NCI-H526 (cell line): ENCODE measurements around the gene HEPACAM.

Experiments
- DNase-seq, 2 experiments: peaks; one replicate each; lab custom pipeline; 2025; lab: John Stamatoyannopoulos, UW

Gene HEPACAM

DNA sequence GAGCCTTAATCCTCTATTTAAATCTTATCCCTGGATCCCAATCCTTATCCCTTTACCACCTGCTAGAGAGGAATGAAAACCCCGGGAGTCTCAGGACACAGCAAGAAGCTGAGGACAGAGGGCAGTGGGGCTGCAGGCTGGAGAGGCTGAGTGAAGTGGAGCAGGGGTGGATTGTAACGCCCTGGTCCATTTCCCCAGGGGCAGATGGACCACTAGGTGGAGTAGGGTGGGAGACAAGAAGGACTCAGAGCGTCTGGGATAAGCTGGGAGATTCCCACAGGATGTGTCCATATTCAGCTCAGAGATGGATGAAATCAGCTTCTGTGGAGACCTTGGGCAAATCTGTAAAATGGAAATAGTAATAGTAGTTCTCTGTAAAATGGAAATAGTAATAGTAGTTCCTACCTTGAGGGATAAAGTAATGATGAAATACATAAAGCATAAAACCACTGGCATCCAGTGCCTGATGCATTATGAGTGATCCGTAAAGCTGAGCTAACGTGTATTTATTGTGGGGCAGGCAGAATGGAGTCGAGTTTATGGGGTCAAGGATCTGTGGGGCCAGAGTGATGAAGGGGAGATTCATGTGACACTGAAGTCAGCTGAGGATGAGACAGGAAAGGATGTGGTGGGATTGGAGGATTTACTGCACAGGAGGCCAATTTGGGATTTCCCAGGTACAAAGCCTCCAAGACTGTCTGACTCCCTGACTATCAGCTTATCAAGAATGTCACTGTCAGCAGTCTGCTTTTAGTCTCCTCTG is 36.3 kb downstream of the HEPACAM start:
- DNase-seq: no peak

GRCh38 chr11:124898711-124899110 is 37.1 kb downstream of the HEPACAM start:
- no peak for DNase-seq

DNA sequence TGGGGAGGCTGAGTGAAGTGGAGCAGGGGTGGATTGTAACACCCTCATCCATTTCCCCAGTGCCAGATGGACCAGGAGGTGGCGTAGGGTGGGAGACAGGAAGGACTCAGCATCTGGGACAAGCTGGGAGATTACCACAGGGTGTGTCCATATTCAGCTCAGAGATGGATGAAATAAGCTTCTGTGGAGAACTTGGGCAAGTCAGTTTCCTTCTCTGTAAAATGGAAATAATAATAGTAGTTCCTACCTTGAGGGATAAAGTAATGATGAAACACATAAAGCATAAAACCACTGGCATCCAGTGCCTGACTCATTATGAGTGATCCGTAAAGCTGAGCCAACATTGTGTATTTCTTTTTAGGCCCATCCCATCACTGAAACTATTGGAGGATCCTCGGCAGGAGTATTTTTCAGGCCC is 37.6 kb downstream of the HEPACAM start:
- no peak for DNase-seq

DNA sequence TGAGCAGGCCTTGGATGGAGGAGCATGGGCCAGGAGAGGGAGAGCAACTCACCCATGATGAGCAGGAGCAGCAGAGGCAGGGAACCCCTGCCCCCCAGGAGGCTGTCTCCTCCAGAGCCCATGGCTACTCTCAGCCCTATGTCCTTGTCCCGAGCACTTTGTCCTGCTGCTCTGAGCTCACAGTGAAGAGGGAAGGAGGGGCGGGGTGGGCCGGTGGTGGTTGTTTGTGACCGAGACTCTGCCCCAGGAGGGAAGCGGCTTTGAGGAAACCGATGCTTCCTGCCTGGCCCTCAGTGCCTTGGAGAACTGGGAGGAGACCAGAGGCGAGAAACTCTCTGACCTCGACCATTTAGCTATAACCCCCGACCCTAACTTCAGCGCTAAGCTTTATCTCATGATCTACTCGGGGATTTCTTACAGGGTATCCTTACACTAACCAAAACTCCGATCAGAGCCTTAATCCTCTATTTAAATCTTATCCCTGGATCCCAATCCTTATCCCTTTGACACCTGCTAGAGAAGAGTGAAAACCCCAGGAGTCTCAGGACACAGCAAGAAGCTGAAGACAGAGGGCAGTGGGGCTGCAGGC is 38.1 kb downstream of the HEPACAM start, which contains the start of gene ROBO4:
TSS of gene ROBO4 (minus strand) at position 192 of the 589 bp plus-strand sequence. CDS start at position 122, 70 bp downstream.
- no peak for DNase-seq

GRCh38 chr11:124896821-124897391 is 38.9 kb downstream of the HEPACAM start:
- no peak for DNase-seq

DNA sequence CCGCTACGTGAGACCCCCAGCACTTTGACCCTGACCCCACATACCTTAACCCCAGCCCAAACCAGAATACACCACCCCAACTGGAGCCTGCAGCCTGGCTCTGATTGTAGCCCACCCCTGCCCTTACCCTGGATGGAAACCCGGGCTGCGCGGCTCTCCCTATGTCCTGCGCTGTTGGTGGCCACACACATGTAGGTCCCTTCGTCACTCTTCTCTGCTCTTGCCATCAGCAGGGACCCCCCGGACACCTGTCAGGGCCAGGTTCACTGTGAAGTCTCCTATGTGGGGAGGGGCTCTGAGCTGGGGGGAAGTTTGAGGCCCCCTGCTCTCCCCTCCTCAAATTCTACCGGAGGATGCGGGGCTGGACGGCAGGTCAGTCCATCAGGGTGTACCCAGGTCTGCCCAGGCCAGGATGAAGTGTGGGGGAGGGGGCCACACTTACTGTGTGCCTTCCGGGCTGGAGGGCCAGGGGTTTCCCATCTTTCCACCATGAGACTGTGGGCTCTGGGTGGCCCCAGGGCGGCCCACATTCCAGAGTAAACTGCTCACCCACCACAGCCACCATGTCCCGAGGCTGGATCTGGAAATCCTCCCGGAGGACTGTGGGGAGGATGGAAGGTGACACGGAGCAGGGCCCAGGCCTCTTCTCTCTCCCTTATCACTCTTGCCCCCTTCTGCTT is 39.6 kb downstream of the HEPACAM start:
- DNase-seq: no peak

DNA sequence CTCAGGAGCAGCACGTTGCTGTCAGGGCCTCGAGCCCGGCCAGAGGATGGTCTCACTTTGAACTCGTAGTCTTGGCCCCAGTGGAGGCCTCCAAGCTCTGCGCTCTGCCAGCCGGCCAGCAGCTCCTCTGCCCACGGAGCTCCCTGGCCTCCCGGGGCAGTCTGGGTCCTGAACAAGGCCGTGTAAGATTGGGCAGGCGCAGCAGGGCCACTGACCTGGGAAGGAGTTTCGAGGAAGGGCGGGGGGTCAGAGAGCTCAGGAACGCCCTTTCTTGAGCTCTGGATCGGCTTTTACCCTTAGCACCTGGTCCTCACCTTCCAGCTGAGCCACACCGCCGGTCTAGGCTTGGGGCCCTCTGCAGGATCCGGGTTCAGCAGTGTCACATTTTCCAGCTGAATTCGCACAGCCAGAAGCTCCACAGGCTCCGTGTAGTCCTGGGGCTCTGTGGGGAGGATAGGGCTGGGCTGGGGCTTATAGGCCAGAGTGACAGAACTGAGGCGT is 40.3 kb downstream of the HEPACAM start:
- no peak for DNase-seq

- no peak for DNase-seq
Measured at GRCh38 chr11:124894606-124895430, 41.0 kb downstream of the HEPACAM start.

DNA sequence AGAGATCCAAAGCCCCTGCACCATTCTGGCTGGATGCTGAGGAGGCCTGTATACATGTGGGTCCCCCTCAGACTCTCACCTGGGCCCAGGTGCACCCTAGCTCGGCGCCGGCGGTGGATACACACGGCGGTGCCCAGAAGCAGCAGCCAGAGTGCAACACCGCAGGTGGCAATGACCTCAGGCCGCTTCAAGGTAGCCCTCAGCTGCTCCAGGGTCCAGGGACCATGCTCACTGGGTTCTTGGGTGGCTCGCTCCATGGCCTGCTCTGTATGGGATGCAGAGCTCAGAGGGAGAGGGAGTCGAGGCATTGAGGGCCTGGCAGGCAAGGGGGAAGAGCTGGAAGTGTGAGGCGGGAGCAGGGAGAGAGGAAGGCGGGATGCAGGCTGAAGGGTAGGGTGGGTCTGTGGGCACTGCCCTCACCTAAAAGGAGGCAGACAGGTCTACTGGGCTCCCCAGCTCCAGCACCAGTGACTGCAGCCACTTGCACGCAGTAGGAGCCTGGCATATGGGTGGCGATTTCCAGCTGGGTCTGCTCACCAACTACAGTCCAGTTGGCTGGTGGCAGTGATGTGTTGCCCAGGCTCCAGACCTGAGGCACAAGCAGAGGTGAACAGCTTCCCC is 42.0 kb downstream of the HEPACAM start:
- DNase-seq: no peak

- no peak for DNase-seq
Measured at GRCh38 chr11:124892750-124893454, 42.9 kb downstream of the HEPACAM start.

GRCh38 chr11:124892146-124892545 is 43.7 kb downstream of the HEPACAM start:
- DNase-seq: no peak

DNA sequence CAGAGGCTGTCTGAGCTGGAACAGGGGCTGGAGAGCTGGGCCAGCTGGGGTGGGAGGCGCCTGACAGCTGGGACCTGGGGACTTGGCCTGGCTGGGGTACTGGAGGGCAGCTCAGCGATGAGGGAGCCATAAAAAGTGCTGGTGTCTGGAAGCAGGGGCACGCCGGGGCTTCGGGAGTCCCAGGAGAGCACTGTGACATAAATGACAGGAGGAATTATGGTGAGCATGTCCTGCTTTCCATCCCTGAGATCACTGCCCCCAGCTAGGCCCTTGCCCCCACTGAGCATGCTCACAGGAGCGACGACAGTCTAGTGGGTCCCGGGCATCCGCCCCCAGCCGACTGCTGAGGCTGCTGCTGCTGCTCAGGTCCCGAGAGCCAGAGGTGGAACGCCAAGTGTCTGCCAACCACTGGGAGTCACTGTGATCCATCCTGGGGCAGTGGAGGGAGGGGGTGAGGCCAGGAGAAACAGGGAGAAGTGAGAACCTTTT is 44.4 kb downstream of the HEPACAM start:
- DNase-seq: no peak

DNA sequence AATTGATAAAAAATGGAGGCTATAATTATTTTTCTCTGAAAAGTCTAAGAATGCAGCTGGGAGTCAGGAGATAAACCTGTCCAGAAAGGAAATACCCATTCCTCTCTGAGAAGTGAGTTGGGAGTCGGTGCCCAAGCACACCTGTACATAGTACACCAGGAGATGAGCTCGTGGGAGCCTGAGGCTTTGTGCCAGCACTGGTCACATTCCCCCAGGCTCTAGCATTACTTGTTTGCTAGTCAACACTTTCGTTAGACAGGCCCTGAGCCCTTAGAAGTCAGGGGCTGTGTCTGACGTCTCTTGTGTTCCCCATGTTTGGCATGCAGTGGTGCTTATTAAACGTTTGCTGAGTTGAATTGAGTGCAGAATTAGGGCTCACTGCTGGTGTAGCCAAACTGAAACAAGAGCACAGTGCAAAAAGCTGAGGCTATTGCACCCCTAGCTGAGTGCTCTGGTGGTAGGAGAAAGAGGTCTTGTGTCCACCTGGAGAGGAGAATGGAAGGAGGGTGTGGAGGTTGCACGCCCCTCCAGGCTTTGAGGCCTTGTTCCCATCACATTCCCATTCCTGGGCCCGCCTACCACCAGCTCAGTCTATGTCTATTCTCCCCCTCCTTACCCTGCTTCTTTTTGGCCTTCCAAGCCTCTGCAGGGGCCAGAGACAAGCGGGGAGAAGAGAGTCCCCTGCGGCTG is 45.0 kb downstream of the HEPACAM start:
- no peak for DNase-seq

DNA sequence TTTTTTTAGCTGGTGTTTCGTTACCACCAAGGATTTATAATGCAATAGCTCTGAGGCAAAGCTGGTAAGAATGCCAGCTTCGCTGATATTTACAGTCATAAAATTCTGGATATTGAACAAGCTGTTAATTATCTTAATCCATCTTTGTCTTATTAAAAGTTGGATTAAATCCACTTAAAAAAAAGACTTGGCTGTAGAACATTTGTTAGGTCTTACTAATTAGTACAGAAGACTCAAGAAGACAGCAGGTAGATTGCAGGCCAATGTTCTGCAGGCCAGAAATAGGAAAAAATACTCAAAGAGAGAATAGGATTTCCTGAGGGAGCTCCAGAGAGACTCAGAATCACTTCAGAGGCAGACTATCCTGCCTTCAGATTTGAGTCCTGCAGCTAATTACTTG is 45.7 kb downstream of the HEPACAM start:
- DNase-seq: no peak

DNA sequence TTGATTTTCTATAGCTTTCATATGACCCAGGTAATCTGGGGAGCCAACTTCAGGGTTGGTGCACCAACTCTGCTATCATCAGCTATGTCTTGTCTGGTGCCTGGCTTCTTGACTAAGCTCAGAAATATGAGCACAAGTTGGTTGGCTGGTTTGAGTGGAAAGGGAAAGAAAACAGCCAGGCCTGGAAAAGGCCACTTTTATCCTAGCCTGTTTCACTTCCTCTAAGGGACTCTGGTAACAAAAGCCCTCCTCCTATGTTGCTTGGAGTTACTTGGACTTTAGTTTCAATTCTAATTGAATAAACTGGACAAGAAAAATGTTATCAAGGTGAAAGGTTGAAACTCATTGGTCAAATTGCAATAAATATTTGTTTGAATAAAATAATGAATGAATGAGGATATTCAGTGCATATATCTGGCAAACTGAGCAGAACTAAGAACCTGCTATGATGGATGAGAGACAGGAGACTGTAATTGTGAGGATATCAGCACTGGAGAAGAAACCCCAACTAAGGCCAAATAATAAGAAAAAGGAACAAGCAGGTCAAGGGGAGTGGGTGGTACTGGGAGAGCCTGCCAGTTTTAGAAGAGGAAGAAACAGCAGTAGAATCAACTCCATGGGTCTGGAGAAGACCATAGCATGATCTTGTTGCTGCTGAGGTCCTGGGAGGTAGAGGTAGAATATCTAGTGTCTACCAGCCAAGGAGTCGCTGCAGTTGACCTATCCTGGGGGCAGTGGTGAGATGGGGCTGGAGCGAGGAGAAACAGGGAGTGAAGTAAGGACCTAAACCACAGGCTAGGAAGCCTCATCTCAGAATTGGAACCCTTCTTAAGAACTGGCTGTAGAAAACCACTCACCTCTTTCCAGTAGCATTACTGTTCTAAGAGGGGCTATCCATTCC is 46.4 kb downstream of the HEPACAM start:
- DNase-seq: no peak

DNA sequence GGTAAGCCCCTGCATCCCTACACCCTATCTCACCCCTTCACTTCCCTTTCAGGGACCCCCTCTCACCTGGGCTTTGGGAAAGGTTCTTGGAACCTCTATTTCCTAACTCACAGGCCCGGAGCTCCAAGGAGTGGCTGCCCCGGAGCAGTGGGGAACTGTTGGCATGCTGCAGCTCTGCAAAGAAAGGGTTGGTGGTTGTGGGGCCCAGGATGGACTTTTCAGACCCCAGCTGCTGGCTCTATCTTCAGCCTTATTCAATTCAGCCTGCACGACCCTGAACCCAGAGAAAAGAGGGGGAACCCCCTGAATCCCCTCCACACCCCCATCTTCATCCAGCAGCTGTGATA is 48.2 kb downstream of the HEPACAM start:
- no peak for DNase-seq

GRCh38 chr11:124886978-124887666 is 48.7 kb downstream of the HEPACAM start:
- DNase-seq: no peak

DNA sequence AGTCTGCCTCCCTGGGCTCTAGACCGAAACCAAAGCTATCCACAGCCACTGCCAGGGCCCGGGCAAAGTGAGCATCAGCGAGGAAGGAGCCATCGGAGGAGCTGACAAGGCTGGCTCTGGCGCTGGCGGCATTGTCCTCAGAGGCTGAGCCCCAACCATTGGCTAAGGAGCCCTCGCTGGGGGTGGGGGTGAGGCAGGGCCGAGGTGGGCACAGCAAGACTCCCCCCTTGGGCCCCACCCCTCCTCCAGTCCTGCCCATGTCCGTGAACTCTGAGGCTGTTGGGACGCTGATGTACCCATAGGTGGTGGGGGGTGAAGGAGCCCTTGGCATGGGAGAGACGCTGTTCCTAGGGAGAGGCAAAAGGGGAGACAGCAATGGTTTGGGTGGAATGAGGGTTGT is 49.4 kb downstream of the HEPACAM start:
- DNase-seq: no peak
